Coronary artery (tissue), 2 donors: ENCODE data around the gene AR.

ENCODE experiments used
- DNase-seq: peaks from one replicate; pipeline ENCODE4 v3.0.0-alpha.2; 2017; ENCODE audit warnings: low spot score
- H3K27ac ChIP-seq, 2 donors: fragments of 200-600 bp; sonication (generic); one replicate each; pipeline ENCODE4 v1.5.1; 2016 to 2019
- H3K4me3 ChIP-seq: fragments of 200-600 bp; sonication (generic); 2 replicates; pipeline ENCODE4 v1.5.1; 2016; ENCODE audit warnings: mild to moderate bottlenecking, moderate library complexity
- TF ChIP-seq, protein P1 (sequence below): fragments of 200-600 bp; sonication (generic); IDR thresholded peaks from one replicate; pipeline ENCODE4 v1.5.1; 2019; ENCODE audit warnings: antibody characterized with exemption

AR gene

DNA sequence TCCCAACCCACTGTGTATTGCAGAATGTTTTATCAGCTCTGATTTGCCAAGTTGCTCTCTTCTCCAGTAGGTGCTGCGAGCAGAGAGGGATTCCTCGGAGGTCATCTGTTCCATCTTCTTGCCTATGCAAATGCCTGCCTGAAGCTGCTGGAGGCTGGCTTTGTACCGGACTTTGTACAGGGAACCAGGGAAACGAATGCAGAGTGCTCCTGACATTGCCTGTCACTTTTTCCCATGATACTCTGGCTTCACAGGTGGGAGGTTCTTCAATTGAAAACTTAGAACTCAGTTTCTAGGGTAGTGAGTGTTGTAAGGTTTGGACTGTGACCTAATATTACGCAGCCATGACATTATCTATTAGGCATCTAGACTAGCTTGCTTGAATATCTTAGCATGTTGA lies 24.9 kb downstream of the AR start:
- Histone ChIP-seq H3K27ac (no peak overlapping the region), H3K4me3 (no peak overlapping the region)
- TF ChIP-seq, protein P1, sequence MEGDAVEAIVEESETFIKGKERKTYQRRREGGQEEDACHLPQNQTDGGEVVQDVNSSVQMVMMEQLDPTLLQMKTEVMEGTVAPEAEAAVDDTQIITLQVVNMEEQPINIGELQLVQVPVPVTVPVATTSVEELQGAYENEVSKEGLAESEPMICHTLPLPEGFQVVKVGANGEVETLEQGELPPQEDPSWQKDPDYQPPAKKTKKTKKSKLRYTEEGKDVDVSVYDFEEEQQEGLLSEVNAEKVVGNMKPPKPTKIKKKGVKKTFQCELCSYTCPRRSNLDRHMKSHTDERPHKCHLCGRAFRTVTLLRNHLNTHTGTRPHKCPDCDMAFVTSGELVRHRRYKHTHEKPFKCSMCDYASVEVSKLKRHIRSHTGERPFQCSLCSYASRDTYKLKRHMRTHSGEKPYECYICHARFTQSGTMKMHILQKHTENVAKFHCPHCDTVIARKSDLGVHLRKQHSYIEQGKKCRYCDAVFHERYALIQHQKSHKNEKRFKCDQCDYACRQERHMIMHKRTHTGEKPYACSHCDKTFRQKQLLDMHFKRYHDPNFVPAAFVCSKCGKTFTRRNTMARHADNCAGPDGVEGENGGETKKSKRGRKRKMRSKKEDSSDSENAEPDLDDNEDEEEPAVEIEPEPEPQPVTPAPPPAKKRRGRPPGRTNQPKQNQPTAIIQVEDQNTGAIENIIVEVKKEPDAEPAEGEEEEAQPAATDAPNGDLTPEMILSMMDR = no peak
- no peak for DNase-seq

DNA sequence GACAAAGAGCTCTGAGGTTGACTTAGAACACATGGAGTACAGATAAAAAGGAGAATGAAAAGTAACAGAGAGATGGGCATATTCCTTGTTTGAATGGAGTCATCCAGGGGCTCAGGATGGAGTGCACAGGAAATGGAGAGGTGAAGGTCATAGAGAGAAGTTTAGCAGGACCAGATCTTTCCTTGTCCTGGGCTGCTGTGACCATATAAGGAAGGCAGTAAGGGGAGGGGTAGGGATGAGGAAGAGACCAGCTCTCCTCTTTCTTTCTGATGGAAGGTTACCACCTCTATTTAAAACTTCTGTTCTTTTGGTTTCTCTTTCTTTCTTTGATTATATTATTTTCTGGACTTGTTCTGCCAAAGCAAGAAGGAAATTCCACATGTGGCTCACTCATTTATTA lies 27.0 kb downstream of the AR start:
- TF ChIP-seq, protein P1 = no peak

DNA sequence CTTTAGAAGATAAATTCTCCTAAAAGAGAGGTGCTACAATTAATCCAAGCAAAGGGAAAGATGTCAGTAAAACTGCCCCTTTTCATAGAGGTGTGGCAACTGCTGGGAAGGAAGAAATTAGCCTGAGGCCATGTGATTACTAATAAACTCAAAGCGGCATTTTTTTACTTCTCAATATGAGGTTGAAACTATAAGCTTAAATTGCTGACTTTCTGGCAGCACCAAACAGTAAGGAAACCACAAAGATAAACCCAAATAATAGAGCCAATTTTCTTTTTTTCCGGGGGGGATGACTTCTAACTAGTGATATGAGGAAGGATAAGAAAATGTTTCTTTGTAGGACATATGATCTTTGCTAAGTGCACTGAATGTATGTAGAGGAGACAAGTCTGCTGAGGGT lies 30.9 kb downstream of the AR start:
- no peak for DNase-seq
- Histone ChIP-seq H3K4me3 (no peak overlapping the region), H3K27ac (no peak overlapping the region)
- TF ChIP-seq, protein P1 = no peak

More for the DNA sequence above, 27.0 kb downstream of the AR start:
- Histone ChIP-seq H3K27ac (no peak overlapping the region), H3K4me3 (no peak overlapping the region)
- no peak for DNase-seq

DNA sequence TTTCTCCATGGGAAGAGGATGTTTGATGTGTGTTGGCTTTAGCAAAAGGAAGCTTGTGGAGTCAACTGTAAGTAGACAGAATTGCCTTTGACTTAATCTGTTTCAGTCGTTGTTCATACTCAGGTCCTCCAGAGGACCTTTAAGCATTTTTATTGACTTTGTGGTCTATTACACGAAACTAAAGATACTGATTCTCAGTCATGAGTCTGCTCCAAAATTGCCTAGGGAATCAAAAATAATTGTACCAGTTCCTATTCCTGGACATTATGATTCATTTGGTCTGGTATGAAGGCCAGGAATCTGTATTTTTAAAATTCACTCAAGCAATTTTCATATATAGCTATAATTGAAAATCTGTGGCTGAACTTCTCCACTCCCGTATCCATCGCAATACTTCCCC lies 38.6 kb downstream of the AR start:
- H3K4me3 ChIP-seq = no peak overlapping the region
- TF ChIP-seq, protein P1 = no peak
- no peak overlapping the region for H3K27ac ChIP-seq
- DNase-seq = no peak

DNA sequence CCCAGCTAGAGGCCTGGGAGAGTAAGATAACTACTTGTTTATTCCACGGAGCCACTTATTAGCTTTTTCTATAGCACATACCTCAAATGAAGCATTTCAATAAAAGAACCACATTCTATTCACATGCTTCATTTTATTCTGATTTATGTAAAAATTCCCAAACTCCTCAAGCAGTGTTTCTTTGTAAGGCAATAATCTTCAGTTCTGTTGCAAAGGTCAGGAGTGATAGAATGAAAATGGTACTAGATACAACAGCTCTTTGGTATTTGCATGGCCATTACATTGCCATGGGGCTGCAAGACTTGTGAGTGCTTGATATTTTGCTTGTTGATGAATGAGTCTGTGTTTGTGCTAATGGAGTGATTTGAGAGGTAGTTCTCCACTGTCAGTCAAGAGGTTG lies 39.4 kb downstream of the AR start:
- DNase-seq = no peak
- Histone ChIP-seq H3K27ac (no peak overlapping the region), H3K4me3 (no peak overlapping the region)
- TF ChIP-seq, protein P1 = no peak

DNA sequence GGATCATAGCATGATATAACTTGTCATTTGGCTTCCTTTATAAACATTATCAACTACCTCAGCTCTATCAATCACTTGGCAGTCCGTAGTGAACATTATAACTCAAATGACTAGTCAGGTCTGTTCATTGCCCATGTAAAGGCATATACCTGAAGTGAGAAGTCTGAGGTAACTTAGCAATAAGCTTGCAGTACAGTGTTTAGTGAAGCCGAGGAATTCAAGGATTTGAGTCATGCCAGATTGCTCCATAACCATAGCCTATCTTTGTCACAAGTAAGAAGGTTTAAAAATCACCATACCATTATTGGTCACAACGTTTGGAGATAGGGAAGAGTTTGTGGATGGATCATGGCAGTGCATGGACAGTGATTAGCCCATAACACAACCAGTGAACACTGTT lies 41.6 kb downstream of the AR start:
- TF ChIP-seq, protein P1 = no peak
- Histone ChIP-seq H3K27ac (no peak overlapping the region), H3K4me3 (no peak overlapping the region)
- no peak for DNase-seq

DNA sequence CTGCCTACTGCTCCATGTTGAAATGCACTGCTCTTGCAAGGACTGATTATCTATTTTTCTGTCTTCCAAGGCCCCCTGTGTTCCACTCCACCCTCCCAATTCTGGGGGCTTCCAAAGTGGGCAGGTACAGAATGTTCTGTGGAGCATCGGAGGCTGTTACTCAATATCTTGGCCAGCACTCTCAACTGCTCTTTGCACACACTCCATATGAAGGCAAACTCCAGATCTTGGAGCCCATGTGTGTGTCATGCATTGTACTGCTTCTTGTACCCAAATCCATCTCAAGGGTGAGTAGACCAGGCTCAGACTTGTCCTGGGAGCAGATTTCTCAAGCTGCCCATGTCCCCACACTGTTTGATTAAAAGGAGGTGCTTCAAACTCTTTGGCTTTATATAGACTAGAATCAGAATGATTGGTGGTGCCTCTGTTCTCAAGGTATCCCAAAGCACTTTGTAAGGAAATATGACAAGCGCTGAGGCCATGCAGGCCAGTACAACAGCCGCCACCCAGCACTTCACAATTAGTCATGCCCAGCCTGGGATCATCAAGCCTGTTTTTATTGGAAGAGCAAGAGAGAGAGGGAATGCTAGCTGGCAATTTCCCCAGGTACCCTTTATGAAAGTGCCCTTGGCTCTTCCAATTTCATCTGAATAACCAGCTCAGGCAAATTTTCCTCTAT lies 44.3 kb downstream of the AR start:
- TF ChIP-seq, protein P1 = no peak
- no peak overlapping the region for H3K4me3 ChIP-seq
- DNase-seq = no peak
- H3K27ac ChIP-seq = no peak overlapping the region
